ENCODE results near the gene ITGA1.

The ITGA1 gene

DNA sequence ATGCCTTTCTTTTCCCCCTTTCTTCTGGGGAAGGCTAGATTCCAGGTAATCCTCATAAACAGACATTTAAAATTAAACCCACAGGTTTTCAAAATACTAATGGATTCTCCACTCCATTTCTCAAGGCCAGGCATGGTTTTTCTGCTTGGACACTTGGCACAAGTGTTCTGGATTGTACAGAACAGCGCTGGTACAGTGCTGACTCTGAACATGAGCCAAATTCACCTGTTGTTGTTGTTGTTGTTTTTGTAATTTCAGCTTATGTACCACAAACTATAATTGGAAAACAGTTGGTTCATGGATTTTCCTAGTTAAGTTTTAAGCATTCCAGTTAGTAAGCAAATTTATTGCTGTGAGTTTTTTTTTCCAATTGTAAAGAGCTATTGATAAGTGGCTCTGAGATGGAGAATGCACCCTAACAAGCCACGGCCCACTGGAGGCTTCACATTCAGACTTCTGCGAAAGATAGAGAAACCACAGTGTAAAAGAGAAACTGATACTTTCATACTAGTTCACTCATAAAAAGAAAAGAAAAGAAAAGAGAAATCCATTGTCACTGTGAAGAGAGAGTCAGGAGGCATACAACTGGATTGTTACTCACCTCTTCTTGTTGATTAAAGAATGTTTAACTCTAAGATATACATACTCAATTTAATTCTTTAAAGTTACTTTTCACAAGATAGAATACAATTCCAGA is 16.2 kb upstream of the ITGA1 start:
- DNase-seq (ENCODE audit: low read depth), result peak; percentile 67
- TF ChIP-seq, protein P1, sequence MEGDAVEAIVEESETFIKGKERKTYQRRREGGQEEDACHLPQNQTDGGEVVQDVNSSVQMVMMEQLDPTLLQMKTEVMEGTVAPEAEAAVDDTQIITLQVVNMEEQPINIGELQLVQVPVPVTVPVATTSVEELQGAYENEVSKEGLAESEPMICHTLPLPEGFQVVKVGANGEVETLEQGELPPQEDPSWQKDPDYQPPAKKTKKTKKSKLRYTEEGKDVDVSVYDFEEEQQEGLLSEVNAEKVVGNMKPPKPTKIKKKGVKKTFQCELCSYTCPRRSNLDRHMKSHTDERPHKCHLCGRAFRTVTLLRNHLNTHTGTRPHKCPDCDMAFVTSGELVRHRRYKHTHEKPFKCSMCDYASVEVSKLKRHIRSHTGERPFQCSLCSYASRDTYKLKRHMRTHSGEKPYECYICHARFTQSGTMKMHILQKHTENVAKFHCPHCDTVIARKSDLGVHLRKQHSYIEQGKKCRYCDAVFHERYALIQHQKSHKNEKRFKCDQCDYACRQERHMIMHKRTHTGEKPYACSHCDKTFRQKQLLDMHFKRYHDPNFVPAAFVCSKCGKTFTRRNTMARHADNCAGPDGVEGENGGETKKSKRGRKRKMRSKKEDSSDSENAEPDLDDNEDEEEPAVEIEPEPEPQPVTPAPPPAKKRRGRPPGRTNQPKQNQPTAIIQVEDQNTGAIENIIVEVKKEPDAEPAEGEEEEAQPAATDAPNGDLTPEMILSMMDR (IDR thresholded peaks at IDR 0.05; ENCODE audit: insufficient read depth, low read depth, low read length, missing control alignments), result no peak

DNA sequence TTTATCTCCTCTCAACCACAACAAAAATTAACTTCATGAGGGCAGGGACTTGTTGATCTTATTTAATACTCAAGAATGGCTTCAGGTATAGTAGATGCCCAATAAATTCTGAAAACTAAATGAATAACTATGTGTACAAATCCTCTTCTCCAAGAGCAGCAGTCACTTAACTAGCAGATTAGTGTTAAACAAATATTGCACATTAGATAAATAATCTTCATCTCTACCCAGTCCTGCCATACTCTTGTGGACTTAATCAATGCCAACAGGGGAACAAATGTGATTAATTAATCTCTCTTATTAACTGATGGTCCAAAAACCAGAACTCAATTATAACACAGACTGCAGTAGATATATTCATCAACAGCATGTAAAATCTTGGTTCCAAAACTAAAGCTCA is 15.0 kb upstream of the ITGA1 start:
- TF ChIP-seq, protein P1 (IDR thresholded peaks at IDR 0.05; ENCODE audit: insufficient read depth, low read depth, low read length, missing control alignments), result no peak
- no peak overlapping the region for H3K4me3 ChIP-seq (ENCODE audit: low read depth, low read length)
- no peak for DNase-seq (ENCODE audit: low read depth)

More for the DNA sequence above, 16.2 kb upstream of the ITGA1 start:
- H3K4me3 ChIP-seq (ENCODE audit: low read depth, low read length), result no peak overlapping the region

DNA sequence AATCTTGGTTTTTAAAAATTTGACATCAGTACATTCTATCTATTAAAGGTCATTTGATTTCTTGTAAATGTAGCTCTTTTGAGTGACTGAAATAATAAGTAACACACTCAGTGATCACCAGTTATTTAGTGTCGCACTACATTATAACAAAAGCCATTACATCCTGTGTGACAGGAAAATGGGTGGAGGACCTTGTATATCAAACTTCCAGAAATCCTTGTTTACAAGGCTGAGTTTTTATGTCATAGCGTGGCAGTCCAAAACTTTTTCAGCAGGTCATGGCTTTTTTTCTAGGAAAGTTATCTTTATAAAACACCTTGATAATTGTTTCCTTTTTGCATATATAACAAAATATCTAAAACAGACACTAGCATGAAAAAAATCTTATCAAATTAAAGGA is 14.4 kb upstream of the ITGA1 start:
- TF ChIP-seq, protein P1 (IDR thresholded peaks at IDR 0.05; ENCODE audit: insufficient read depth, low read depth, low read length, missing control alignments), result no peak
- no peak overlapping the region for H3K4me3 ChIP-seq (ENCODE audit: low read depth, low read length)
- no peak for DNase-seq (ENCODE audit: low read depth)

DNA sequence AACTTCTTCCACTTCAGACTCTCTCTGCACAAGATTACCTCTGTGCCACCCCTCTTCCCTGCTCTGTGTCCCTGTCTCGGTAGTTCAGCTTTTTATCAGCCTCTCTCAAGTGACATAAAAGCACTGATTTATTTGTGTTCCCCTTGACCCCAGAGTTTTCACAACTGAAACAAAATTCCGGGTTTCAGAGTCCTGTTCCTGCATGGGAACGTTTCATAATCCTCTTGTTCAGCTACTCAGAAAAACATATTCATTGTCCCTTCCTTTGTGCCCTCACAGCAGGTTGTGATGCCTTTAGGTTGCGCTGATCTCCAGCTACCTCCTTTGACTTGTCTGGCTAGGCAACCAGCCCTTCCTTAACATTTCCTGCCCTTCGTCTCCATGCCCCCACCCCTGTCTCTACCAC is 13.7 kb upstream of the ITGA1 start:
- H3K4me3 ChIP-seq (ENCODE audit: low read depth, low read length), result no peak overlapping the region
- TF ChIP-seq, protein P1 (IDR thresholded peaks at IDR 0.05; ENCODE audit: insufficient read depth, low read depth, low read length, missing control alignments), result no peak
- no peak for DNase-seq (ENCODE audit: low read depth)

DNA sequence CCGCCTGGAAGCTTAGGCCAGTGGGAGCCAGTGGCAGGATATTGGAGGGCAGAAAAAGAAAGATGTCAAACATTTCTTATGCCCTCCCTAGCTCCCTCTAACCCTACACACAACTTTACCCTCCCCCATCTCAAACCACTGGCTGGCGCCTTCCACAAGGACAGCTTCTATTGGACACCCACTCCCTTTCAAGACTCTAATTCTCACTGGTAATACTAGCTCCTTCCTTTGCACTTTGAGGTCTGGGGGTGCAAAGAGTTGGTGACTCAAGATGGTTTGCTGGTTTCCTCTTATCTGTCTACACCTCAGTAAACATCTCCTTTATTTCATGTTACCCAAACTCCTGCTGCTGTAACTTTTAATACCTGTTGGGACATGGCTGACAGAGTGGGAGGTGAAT is 11.6 kb upstream of the ITGA1 start:
- TF ChIP-seq, protein P1 (IDR thresholded peaks at IDR 0.05; ENCODE audit: insufficient read depth, low read depth, low read length, missing control alignments), result no peak
- no peak for DNase-seq (ENCODE audit: low read depth)
- H3K4me3 ChIP-seq (ENCODE audit: low read depth, low read length), result no peak overlapping the region

DNA sequence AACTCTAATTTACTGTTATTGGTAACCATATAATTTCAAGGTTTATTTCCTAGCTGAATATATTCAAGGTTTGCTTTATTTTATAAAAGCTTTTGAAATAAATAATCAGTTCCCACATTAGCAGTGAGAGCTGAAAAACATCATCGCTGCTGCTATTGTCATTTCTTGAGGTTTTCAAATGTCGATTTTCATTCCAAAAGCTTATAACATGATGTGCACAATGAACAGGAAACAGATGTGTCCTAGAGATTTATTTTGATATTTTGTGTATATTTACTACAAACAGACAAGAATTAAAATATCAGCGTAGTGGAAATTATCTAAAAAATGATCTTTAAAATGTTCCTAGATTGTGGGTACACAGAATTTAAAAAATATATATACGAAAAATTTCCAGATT is 10.5 kb upstream of the ITGA1 start:
- no peak overlapping the region for H3K4me3 ChIP-seq (ENCODE audit: low read depth, low read length)
- TF ChIP-seq, protein P1 (IDR thresholded peaks at IDR 0.05; ENCODE audit: insufficient read depth, low read depth, low read length, missing control alignments), result no peak
- no peak for DNase-seq (ENCODE audit: low read depth)

DNA sequence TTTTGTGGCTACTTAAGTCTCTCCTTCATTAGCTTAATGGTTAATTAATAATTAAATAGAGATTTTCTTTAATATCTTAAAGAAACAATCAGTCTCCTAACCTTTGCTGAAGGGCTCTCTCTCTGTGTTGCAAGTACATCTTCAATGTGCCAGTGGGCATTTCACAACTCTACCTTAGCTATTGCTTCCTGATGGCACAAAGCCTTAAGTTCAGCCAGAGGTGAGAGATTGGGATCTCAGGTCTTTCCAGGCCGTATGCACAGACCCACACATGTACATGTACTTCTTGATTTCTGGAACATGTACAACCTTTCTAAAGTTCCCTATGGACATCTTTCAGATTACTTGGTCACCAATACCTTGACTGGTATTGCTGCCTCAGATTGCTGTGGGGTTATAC is 8.9 kb upstream of the ITGA1 start:
- H3K4me3 ChIP-seq (ENCODE audit: low read depth, low read length), result no peak overlapping the region
- DNase-seq (ENCODE audit: low read depth), result no peak
- TF ChIP-seq, protein P1 (IDR thresholded peaks at IDR 0.05; ENCODE audit: insufficient read depth, low read depth, low read length, missing control alignments), result no peak
